ENCODE data around the gene DUSP9. TPM values are rescaled to one million over a fixed set of nuclear protein-coding genes. Genes with fewer than 3 reads are reported as not detected.

Gene DUSP9
- total and polyA plus RNA-seq, 8 donors: 0.10 to 0.56 (median 0.23) TPM; not detected in 1

- H3K4me3 ChIP-seq: no peak overlapping the region
- H3K36me3 ChIP-seq: no peaks in the 10 kb centered on the region
- H3K27ac ChIP-seq: no peak overlapping the region
- peaks cover 0 to 56% of the 10 kb centered on the region in 2 donors for H3K27me3 ChIP-seq
- intact Hi-C loops (cut with DNase I): no loop called here
- no peaks in the 10 kb centered on the region for H3K4me1 ChIP-seq
- no peak for TF ChIP-seq CTCF (IDR thresholded peaks at IDR 0.05)
- ATAC-seq: no peak
- H3K9me3 ChIP-seq: no peaks in the 10 kb centered on the region
- DNase-seq: peak in 1 of 4 donors; percentile 25
Measured at GRCh38 chrX:153685751-153686696, 39.0 kb downstream of the DUSP9 start.

GRCh38 chrX:153686711-153687110, 39.7 kb downstream of the DUSP9 start:
- H3K27ac ChIP-seq: no peak overlapping the region
- no peaks in the 10 kb centered on the region for H3K36me3 ChIP-seq
- DNase-seq (no peak), ATAC-seq (no peak)
- peaks cover 0 to 56% of the 10 kb centered on the region in 2 donors for H3K27me3 ChIP-seq
- intact Hi-C loops (cut with DNase I): no loop called here
- H3K4me3 ChIP-seq: no peak overlapping the region
- no peaks in the 10 kb centered on the region for H3K4me1 ChIP-seq
- TF ChIP-seq CTCF (IDR thresholded peaks at IDR 0.05): no peak
- H3K9me3 ChIP-seq: no peaks in the 10 kb centered on the region

GRCh38 chrX:153687121-153688039, 40.4 kb downstream of the DUSP9 start, which contains the start of gene SLC6A8:
Gene SLC6A8, plus strand, starts transcription at chrX:153687926. Its CDS starts 649 bp downstream, at chrX:153688575.
- Histone ChIP-seq H3K27ac (no peak within 1 kb of the TSS), H3K27me3 (peaks cover 0 to 56% of the 10 kb centered on the region in 2 donors), H3K9me3 (no peaks in the 10 kb centered on the region), H3K4me1 (no peaks in the 10 kb centered on the region), H3K36me3 (no peaks in the 10 kb centered on the region), H3K4me3 (peak within 1 kb of the TSS in 1 of 2 donors; percentile 26)
- intact Hi-C loops (cut with DNase I): no loop called here
- no peak for TF ChIP-seq CTCF (IDR thresholded peaks at IDR 0.05)
- DNase-seq (peak; percentile 46 to 84 (median 70)), ATAC-seq (peak; percentile 83)

- intact Hi-C loops (cut with DNase I): no loop called here
- peaks cover 0 to 56% of the 10 kb centered on the region in 2 donors for H3K27me3 ChIP-seq
- H3K27ac ChIP-seq: no peak overlapping the region
- no peak overlapping the region for H3K4me3 ChIP-seq
- DNase-seq (no peak), ATAC-seq (no peak)
- no peak for TF ChIP-seq CTCF (IDR thresholded peaks at IDR 0.05)
- H3K36me3 ChIP-seq: no peaks in the 10 kb centered on the region
- H3K9me3 ChIP-seq: no peaks in the 10 kb centered on the region
- H3K4me1 ChIP-seq: no peaks in the 10 kb centered on the region
Measured at GRCh38 chrX:153688071-153688470, 41.1 kb downstream of the DUSP9 start.
